Measurements from ENCODE around the gene CPT1A.

DNA sequence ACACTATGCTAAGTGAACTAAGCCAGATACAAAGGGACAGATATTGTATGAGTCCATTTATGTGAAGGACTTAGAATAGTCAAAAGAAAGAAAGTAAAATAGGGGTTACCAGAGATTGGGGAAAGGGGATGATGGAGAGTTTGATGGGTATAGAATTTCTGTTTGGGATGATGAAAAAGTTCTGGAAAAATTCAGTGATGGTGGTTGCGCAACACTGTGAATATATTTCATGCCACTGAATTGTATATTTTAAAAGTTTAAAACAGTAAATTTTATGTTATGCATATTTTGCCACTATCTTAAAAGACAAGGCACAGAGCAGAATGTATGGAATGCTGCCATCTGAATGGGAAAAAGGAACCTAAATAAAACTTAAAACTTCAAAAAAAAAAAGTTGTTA lies 119.6 kb downstream of the CPT1A start:
- TF ChIP-seq, protein P1, sequence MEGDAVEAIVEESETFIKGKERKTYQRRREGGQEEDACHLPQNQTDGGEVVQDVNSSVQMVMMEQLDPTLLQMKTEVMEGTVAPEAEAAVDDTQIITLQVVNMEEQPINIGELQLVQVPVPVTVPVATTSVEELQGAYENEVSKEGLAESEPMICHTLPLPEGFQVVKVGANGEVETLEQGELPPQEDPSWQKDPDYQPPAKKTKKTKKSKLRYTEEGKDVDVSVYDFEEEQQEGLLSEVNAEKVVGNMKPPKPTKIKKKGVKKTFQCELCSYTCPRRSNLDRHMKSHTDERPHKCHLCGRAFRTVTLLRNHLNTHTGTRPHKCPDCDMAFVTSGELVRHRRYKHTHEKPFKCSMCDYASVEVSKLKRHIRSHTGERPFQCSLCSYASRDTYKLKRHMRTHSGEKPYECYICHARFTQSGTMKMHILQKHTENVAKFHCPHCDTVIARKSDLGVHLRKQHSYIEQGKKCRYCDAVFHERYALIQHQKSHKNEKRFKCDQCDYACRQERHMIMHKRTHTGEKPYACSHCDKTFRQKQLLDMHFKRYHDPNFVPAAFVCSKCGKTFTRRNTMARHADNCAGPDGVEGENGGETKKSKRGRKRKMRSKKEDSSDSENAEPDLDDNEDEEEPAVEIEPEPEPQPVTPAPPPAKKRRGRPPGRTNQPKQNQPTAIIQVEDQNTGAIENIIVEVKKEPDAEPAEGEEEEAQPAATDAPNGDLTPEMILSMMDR (IDR thresholded peaks at IDR 0.05): no peak
- TF ChIP-seq POLR2AphosphoS5 (IDR thresholded peaks at IDR 0.05) (no peak), POLR2A (IDR thresholded peaks at IDR 0.05) (no peak)
